C4-2B (cell line): ENCODE data around the gene CERCAM.

Experiments used
- CTCF ChIP-seq: fragments of 450-650 bp; conservative IDR thresholded peaks from 2 replicates; pipeline ENCODE4 v1.5.1; 2017; ENCODE audit warnings: mild to moderate bottlenecking
- ZFX ChIP-seq: fragments of 450-650 bp; IDR thresholded peaks from 2 replicates; pipeline ENCODE4 v1.6.1; 2017

GRCh38 chr9:128392302-128393144 is 28.1 kb upstream of the CERCAM start:
- TF ChIP-seq CTCF (no peak), ZFX (no peak)
